Measurements from ENCODE around the gene PDZD2.

- TF ChIP-seq CTCF (IDR thresholded peaks at IDR 0.05; ENCODE audit: borderline replicate concordance, extremely low read depth, low read length, poor library complexity, severe bottlenecking) (no peak), EZH2 (IDR thresholded peaks at IDR 0.05; ENCODE audit: borderline replicate concordance, low read depth, low read length, severe bottlenecking) (no peak)
Observed at GRCh38 chr5:32109236-32109635, 470.3 kb downstream of the PDZD2 start.
